K562 (cell line): Measurements from ENCODE around the gene CDCA5. TPM values are rescaled to one million over a fixed set of nuclear protein-coding genes. Genes with fewer than 3 reads are reported as not detected.

ENCODE experiments used
- DPF2 ChIP-seq: fragments of 450-650 bp; IDR thresholded peaks from 2 replicates; pipeline ENCODE4 v1.6.1; 2016
- FOXM1 ChIP-seq, 2 experiments: fragments of 450-650 bp in 1 of 2; sonication (generic) in 1 of 2; formaldehyde crosslinking in 1 of 2; IDR thresholded peaks; 2 replicates each; pipeline versions ENCODE4 v1.6.1 to v1.9.0; 2017 to 2022; ENCODE audit warnings: low read depth in 2 of 2, mild to moderate bottlenecking in 2 of 2, missing genetic modification reagents in 1 of 2, moderate library complexity in 1 of 2
- HDAC1 ChIP-seq, 2 experiments: fragments of 450-650 bp; IDR thresholded peaks; 2 replicates each; pipeline ENCODE4 v1.6.1; 2016 to 2017; ENCODE audit warnings: inconsistent platforms in 1 of 2, mild to moderate bottlenecking in 1 of 2, moderate library complexity in 1 of 2
- MTF1 ChIP-seq: fragments of 250-450 bp; sonication (Bioruptor Pico); IDR thresholded peaks from 2 replicates; pipeline ENCODE4 v1.9.0; 2021; ENCODE audit warnings: moderate library complexity, mild to moderate bottlenecking, inconsistent platforms, borderline replicate concordance
- PHF21A ChIP-seq: fragments of 450-650 bp; IDR thresholded peaks from 2 replicates; pipeline ENCODE4 v1.6.1; 2017; ENCODE audit warnings: low read depth, borderline replicate concordance
- SMAD3 ChIP-seq: fragments of 450-650 bp; formaldehyde crosslinking; conservative IDR thresholded peaks from 2 replicates; pipeline ENCODE4 v1.4.0; 2020; ENCODE audit warnings: mild to moderate bottlenecking
- TAF9B ChIP-seq: fragments of 450-650 bp; IDR thresholded peaks from 2 replicates; pipeline ENCODE4 v1.6.1; 2018; ENCODE audit warnings: mild to moderate bottlenecking; ENCODE audit not compliant: partially characterized antibody
- TEAD2 ChIP-seq: fragments of 450-650 bp; IDR thresholded peaks from 2 replicates; pipeline ENCODE4 v1.6.1; 2016; ENCODE audit warnings: missing genetic modification characterization, control low read depth, missing compliant biosample characterization
- ZBTB8A ChIP-seq: fragments of 450-650 bp; IDR thresholded peaks from 2 replicates; pipeline ENCODE4 v1.6.1; 2018; ENCODE audit warnings: mild to moderate bottlenecking, moderate library complexity; ENCODE audit not compliant: partially characterized antibody
- ZNF41 ChIP-seq: fragments of 250-450 bp; sonication (Bioruptor Pico); conservative IDR thresholded peaks from 2 replicates; pipeline ENCODE4 v1.4.0; 2020; ENCODE audit warnings: mild to moderate bottlenecking
- polyA plus RNA-seq, 8 experiments: library from polyadenylated mRNA; depleted of rRNA in 4 of 8; stranded (reverse) in 5 of 8; unstranded in 3 of 8; fragments of >200 nt; fragmentation: Nextera tagmentation in 2 of 8; fragmentation: Illumina TruSeq in 1 of 8; extraction: Ambion mirVana in 2 of 8; extraction: Trizol in 1 of 8; gene quantifications; 2 replicates each; pipeline versions ENCODE4 v1.2.1 to v1.2.3, GENCODE V29; 2011 to 2014; ENCODE audit warnings: inconsistent platforms in 1 of 8, missing spikeins in 1 of 8
- total RNA-seq, 7 experiments: library from RNA; depleted of rRNA in 6 of 7; stranded (reverse); fragments of >200 nt in 6 of 7; fragmentation: Illumina TruSeq in 2 of 7; extraction: Trizol in 2 of 7; gene quantifications; 2 replicates each; pipeline versions ENCODE4 v1.2.1 to v1.2.3, GENCODE V29; 2011 to 2021; ENCODE audit warnings: low replicate concordance in 1 of 7
- TF ChIP-seq, protein P1 (sequence below): fragments of 150-350 bp; conservative IDR thresholded peaks from 2 replicates; pipeline ENCODE4 v1.6.1; 2014; ENCODE audit warnings: low read length
- TF ChIP-seq, protein P2 (sequence below): fragments of 200-400 bp; formaldehyde crosslinking; IDR thresholded peaks from 2 replicates; pipeline ENCODE4 v1.6.1; 2017; ENCODE audit warnings: mild to moderate bottlenecking, low read depth, low read length, moderate library complexity
- TF ChIP-seq, protein P3 (sequence below): sonication (generic); formaldehyde crosslinking; IDR thresholded peaks from 2 replicates; pipeline ENCODE4 v1.8.1; 2023; ENCODE audit warnings: missing genetic modification reagents, mild to moderate bottlenecking, borderline replicate concordance
- TF ChIP-seq, protein P4 (sequence below): IDR thresholded peaks from 2 replicates; pipeline ENCODE4 v1.6.1; 2016; ENCODE audit warnings: missing genetic modification characterization, missing compliant biosample characterization

CDCA5 gene
- total and polyA plus RNA-seq, 9 of the 15 experiments (the other 6 are each of a cell fraction or from before 2014, with no cell fraction given), result 18.9 to 94.3 (median 64.6) TPM

DNA sequence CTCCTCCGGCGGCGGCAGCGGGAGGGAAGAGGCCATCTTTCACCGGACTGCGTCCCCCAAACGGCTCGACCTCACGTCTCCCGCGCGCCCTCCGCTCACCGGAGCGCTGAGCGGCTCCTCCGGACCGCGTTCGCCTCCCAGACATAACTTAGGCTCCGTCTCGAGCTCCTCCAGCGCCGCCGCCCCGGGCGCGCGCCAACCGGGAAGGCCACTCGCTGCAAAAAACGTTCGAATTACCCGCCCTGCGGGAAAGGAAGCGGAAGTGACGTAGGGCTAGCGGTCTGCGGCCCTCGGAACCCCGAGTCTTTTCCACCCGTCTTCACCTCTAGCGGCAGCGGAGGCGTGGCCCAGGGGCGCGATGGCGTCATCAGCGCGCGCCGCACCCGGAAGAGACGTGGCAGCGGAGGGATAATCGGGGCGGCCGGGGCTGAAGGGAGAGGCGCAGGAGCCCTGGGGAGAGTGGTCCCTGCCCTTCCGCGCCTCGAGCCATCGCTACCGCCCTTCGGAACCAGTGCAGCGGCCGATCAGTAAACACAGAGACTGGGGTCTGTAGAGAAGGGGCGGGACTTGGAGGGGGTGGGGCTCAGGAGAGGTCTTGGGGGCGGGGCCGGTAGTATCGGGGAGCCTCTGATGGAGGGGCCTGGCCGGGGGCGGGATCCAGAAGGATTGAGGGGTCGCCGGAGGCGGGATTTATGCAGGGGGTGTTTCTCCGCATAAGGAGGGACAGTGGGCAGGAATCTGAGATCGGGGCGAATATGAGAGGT lies at the start of gene CDCA5, which contains the start of gene ZFPL1 (continued):
- TF ChIP-seq PHF21A, result no peak
- TF ChIP-seq, protein P1, sequence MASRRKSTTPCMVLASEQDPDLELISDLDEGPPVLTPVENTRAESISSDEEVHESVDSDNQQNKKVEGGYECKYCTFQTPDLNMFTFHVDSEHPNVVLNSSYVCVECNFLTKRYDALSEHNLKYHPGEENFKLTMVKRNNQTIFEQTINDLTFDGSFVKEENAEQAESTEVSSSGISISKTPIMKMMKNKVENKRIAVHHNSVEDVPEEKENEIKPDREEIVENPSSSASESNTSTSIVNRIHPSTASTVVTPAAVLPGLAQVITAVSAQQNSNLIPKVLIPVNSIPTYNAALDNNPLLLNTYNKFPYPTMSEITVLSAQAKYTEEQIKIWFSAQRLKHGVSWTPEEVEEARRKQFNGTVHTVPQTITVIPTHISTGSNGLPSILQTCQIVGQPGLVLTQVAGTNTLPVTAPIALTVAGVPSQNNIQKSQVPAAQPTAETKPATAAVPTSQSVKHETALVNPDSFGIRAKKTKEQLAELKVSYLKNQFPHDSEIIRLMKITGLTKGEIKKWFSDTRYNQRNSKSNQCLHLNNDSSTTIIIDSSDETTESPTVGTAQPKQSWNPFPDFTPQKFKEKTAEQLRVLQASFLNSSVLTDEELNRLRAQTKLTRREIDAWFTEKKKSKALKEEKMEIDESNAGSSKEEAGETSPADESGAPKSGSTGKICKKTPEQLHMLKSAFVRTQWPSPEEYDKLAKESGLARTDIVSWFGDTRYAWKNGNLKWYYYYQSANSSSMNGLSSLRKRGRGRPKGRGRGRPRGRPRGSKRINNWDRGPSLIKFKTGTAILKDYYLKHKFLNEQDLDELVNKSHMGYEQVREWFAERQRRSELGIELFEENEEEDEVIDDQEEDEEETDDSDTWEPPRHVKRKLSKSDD, result no peak; the same call in 1 of the 2 replicates
- TF ChIP-seq SMAD3 (CRISPR knock-in tag), result peak; percentile 20; the same call in 1 of the 2 replicates
- no peak for TF ChIP-seq ZBTB8A
- no peak for TF ChIP-seq DPF2
- no peak for TF ChIP-seq FOXM1 (IDR thresholded peaks at IDR 0.05; ENCODE audit: low read depth)
- TF ChIP-seq FOXM1 (CRISPR knock-in tag; IDR thresholded peaks at IDR 0.05; ENCODE audit: low read depth), result peak; percentile 71; the same call in 1 of the 2 replicates
- TF ChIP-seq MTF1 (CRISPR knock-in tag), result no peak
- no peak for TF ChIP-seq ZNF41
- TF ChIP-seq, protein P2, sequence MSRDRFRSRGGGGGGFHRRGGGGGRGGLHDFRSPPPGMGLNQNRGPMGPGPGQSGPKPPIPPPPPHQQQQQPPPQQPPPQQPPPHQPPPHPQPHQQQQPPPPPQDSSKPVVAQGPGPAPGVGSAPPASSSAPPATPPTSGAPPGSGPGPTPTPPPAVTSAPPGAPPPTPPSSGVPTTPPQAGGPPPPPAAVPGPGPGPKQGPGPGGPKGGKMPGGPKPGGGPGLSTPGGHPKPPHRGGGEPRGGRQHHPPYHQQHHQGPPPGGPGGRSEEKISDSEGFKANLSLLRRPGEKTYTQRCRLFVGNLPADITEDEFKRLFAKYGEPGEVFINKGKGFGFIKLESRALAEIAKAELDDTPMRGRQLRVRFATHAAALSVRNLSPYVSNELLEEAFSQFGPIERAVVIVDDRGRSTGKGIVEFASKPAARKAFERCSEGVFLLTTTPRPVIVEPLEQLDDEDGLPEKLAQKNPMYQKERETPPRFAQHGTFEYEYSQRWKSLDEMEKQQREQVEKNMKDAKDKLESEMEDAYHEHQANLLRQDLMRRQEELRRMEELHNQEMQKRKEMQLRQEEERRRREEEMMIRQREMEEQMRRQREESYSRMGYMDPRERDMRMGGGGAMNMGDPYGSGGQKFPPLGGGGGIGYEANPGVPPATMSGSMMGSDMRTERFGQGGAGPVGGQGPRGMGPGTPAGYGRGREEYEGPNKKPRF, result no peak
- TF ChIP-seq, protein P3, sequence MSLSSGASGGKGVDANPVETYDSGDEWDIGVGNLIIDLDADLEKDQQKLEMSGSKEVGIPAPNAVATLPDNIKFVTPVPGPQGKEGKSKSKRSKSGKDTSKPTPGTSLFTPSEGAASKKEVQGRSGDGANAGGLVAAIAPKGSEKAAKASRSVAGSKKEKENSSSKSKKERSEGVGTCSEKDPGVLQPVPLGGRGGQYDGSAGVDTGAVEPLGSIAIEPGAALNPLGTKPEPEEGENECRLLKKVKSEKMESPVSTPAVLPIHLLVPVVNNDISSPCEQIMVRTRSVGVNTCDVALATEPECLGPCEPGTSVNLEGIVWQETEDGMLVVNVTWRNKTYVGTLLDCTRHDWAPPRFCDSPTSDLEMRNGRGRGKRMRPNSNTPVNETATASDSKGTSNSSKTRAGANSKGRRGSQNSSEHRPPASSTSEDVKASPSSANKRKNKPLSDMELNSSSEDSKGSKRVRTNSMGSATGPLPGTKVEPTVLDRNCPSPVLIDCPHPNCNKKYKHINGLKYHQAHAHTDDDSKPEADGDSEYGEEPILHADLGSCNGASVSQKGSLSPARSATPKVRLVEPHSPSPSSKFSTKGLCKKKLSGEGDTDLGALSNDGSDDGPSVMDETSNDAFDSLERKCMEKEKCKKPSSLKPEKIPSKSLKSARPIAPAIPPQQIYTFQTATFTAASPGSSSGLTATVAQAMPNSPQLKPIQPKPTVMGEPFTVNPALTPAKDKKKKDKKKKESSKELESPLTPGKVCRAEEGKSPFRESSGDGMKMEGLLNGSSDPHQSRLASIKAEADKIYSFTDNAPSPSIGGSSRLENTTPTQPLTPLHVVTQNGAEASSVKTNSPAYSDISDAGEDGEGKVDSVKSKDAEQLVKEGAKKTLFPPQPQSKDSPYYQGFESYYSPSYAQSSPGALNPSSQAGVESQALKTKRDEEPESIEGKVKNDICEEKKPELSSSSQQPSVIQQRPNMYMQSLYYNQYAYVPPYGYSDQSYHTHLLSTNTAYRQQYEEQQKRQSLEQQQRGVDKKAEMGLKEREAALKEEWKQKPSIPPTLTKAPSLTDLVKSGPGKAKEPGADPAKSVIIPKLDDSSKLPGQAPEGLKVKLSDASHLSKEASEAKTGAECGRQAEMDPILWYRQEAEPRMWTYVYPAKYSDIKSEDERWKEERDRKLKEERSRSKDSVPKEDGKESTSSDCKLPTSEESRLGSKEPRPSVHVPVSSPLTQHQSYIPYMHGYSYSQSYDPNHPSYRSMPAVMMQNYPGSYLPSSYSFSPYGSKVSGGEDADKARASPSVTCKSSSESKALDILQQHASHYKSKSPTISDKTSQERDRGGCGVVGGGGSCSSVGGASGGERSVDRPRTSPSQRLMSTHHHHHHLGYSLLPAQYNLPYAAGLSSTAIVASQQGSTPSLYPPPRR (CRISPR knock-in tag), result peak; percentile 79; the same call in 1 of the 2 replicates
- no peak for TF ChIP-seq TEAD2
- peak; percentile 33 to 99; a peak in 3 of 4 replicates for TF ChIP-seq HDAC1 (IDR thresholded peaks at IDR 0.05)
- TF ChIP-seq, protein P4, sequence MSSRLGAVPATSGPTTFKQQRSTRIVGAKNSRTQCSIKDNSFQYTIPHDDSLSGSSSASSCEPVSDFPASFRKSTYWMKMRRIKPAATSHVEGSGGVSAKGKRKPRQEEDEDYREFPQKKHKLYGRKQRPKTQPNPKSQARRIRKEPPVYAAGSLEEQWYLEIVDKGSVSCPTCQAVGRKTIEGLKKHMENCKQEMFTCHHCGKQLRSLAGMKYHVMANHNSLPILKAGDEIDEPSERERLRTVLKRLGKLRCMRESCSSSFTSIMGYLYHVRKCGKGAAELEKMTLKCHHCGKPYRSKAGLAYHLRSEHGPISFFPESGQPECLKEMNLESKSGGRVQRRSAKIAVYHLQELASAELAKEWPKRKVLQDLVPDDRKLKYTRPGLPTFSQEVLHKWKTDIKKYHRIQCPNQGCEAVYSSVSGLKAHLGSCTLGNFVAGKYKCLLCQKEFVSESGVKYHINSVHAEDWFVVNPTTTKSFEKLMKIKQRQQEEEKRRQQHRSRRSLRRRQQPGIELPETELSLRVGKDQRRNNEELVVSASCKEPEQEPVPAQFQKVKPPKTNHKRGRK (tag), result no peak
- TF ChIP-seq TAF9B, result peak; percentile 72
